Measurements from ENCODE around the gene TRIM44.
A peak's percentile ranks its signal among the peaks of the same experiment; 100 is the strongest.

The TRIM44 gene

GRCh38 chr11:35689081-35689996 is 26.8 kb downstream of the TRIM44 start:
- TF ChIP-seq CTCF (IDR thresholded peaks at IDR 0.05), result no peak

GRCh38 chr11:35702126-35702525 is 39.6 kb downstream of the TRIM44 start:
- no peak for TF ChIP-seq CTCF (IDR thresholded peaks at IDR 0.05)

- no peak for TF ChIP-seq CTCF (IDR thresholded peaks at IDR 0.05)
Observed at GRCh38 chr11:35709376-35709775, 46.8 kb downstream of the TRIM44 start.

GRCh38 chr11:35711173-35711910 is 48.8 kb downstream of the TRIM44 start:
- peak; percentile 17; the same call in 1 of the 2 replicates for TF ChIP-seq CTCF (IDR thresholded peaks at IDR 0.05)

GRCh38 chr11:35711924-35712323 is 49.3 kb downstream of the TRIM44 start:
- TF ChIP-seq CTCF (IDR thresholded peaks at IDR 0.05), result no peak

GRCh38 chr11:35712533-35712932 is 50.0 kb downstream of the TRIM44 start:
- no peak for TF ChIP-seq CTCF (IDR thresholded peaks at IDR 0.05)

- TF ChIP-seq CTCF (IDR thresholded peaks at IDR 0.05), result no peak
Observed at GRCh38 chr11:35714882-35715627, 52.5 kb downstream of the TRIM44 start.
